Osteoblast (primary cell): ENCODE results near the gene SLC24A3. TPM values are rescaled to one million over a fixed set of nuclear protein-coding genes. Genes with fewer than 3 reads are reported as not detected.

Experiments
- DNase-seq: peaks from one replicate; pipeline ENCODE4 v3.0.0; 2011; ENCODE audit warnings: low spot score, mixed read lengths; ENCODE audit not compliant: insufficient read length; ENCODE audit errors: missing footprints
- H2AFZ ChIP-seq: 2 replicates; pipeline ENCODE4 v1.6.0; 2011; ENCODE audit warnings: mild to moderate bottlenecking, low read length
- H3K27ac ChIP-seq: 2 replicates; pipeline ENCODE4 v1.5.1; 2011; ENCODE audit warnings: mild to moderate bottlenecking, low read depth, low read length, moderate library complexity
- H3K27me3 ChIP-seq: 2 replicates; pipeline ENCODE4 v1.6.0; 2012; ENCODE audit warnings: mild to moderate bottlenecking, control low read depth, inconsistent platforms, low read length, moderate library complexity; ENCODE audit not compliant: insufficient read depth
- H3K36me3 ChIP-seq: 2 replicates; pipeline ENCODE4 v1.5.1; 2011; ENCODE audit warnings: mild to moderate bottlenecking, low read length, control low read depth, moderate library complexity; ENCODE audit not compliant: insufficient read depth
- H3K4me1 ChIP-seq: 2 replicates; pipeline ENCODE4 v1.5.1; 2011; ENCODE audit warnings: mild to moderate bottlenecking, low read length, control low read depth, moderate library complexity; ENCODE audit not compliant: insufficient read depth
- H3K4me2 ChIP-seq: 2 replicates; pipeline ENCODE4 v1.6.0; 2011; ENCODE audit warnings: mild to moderate bottlenecking, low read length; ENCODE audit not compliant: insufficient read depth
- H3K4me3 ChIP-seq: fragments of 200-600 bp; sonication (generic); 3 replicates; pipeline ENCODE4 v1.5.1; 2012; ENCODE audit warnings: mild to moderate bottlenecking, low read length, inconsistent platforms; ENCODE audit not compliant: insufficient read depth
- H3K79me2 ChIP-seq: 2 replicates; pipeline ENCODE4 v1.6.0; 2012; ENCODE audit warnings: mild to moderate bottlenecking, low read length, control low read depth, inconsistent platforms; ENCODE audit not compliant: insufficient read depth
- H3K9me3 ChIP-seq: 2 replicates; pipeline ENCODE4 v1.5.1; 2011; ENCODE audit warnings: low read depth, low read length, control low read depth
- H4K20me1 ChIP-seq: 2 replicates; pipeline ENCODE4 v1.6.0; 2012; ENCODE audit warnings: mild to moderate bottlenecking, low read length, control low read depth; ENCODE audit not compliant: insufficient read depth
- total RNA-seq: library from RNA; depleted of rRNA; stranded (reverse); fragments of >200 nt; gene quantifications from 2 replicates; pipeline ENCODE4 v1.2.3, GENCODE V29; 2012
- TF ChIP-seq, protein P1 (sequence below): IDR thresholded peaks from 2 replicates; pipeline ENCODE4 v1.5.1; 2011; ENCODE audit warnings: mild to moderate bottlenecking, low read depth, low read length, moderate library complexity; ENCODE audit errors: extremely low read depth

The SLC24A3 gene
- total RNA-seq, 1 donor: 1.1 TPM

DNA sequence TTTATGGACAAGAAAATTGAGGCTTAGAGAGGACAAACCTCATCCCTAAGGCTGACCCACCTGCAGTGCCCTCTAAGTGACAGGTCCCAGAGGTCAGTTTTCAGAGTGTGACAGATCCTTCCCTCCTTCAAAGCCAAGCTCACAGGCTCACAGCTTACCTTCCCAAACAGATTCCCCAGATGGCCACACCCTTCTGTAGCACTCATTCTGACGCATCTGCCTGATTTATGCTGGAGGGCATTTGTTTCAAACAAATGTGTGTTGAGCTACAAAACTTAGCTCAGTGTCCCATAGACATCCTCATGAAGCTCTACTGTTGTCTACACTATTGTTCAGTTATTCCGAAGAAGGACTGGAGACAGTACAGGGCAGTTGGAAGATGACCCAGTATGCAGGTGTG, 485.0 kb downstream of the SLC24A3 start:
- peaks cover 9% of the 10 kb centered on the region for H3K4me1 ChIP-seq
- H3K4me2 ChIP-seq: no peak overlapping the region
- no peaks in the 10 kb centered on the region for H3K79me2 ChIP-seq
- no peak overlapping the region for H3K27ac ChIP-seq
- TF ChIP-seq, protein P1, sequence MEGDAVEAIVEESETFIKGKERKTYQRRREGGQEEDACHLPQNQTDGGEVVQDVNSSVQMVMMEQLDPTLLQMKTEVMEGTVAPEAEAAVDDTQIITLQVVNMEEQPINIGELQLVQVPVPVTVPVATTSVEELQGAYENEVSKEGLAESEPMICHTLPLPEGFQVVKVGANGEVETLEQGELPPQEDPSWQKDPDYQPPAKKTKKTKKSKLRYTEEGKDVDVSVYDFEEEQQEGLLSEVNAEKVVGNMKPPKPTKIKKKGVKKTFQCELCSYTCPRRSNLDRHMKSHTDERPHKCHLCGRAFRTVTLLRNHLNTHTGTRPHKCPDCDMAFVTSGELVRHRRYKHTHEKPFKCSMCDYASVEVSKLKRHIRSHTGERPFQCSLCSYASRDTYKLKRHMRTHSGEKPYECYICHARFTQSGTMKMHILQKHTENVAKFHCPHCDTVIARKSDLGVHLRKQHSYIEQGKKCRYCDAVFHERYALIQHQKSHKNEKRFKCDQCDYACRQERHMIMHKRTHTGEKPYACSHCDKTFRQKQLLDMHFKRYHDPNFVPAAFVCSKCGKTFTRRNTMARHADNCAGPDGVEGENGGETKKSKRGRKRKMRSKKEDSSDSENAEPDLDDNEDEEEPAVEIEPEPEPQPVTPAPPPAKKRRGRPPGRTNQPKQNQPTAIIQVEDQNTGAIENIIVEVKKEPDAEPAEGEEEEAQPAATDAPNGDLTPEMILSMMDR: no peak
- H3K27me3 ChIP-seq: no peaks in the 10 kb centered on the region
- H2AFZ ChIP-seq: no peak overlapping the region
- no peak overlapping the region for H3K4me3 ChIP-seq
- no peaks in the 10 kb centered on the region for H3K9me3 ChIP-seq
- H4K20me1 ChIP-seq: no peaks in the 10 kb centered on the region
- H3K36me3 ChIP-seq: no peaks in the 10 kb centered on the region
- no peak for DNase-seq

DNA sequence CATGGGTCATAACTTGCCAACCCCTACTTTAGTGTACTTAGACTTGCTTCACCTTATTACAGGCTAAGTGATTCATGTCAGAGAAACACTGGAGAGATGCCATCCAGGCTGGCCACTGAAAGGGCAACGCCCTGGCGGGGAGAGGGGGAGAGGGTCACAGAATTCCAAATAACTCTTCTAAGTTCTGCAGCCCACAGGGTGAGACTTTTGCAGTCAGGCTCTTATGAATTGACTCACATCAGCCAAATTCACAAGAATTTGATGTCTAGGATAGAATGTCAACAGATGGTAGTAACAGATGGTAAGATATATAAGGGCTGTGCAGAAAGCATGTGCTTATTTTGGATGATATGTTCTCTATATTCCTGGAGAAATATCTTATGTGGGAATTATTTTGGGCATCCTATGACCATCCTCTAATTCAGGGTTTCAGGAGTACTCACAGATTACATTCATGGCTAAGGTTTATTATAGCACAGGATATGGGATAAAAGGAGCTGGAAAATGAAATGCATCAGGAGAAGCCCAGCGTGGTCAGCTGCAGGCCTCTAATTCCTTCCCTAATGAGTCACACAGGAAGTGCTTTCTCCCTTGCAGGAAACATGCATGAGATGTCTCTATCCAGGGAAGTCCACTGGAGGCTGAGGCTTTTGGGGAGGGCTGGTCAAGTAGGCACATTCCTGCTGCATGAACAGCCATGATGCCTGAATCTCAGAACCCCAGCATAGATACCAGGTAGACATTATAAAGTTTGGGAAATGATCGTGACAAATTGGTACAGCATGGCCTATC, 486.9 kb downstream of the SLC24A3 start:
- Histone ChIP-seq H4K20me1 (no peaks in the 10 kb centered on the region), H2AFZ (no peak overlapping the region), H3K27ac (no peak overlapping the region), H3K4me1 (peaks cover 3% of the 10 kb centered on the region), H3K9me3 (no peaks in the 10 kb centered on the region), H3K4me2 (no peak overlapping the region), H3K36me3 (no peaks in the 10 kb centered on the region), H3K79me2 (no peaks in the 10 kb centered on the region), H3K27me3 (peaks cover 4% of the 10 kb centered on the region), H3K4me3 (no peak overlapping the region)
- peak; percentile 83 for DNase-seq
- TF ChIP-seq, protein P1: no peak

DNA sequence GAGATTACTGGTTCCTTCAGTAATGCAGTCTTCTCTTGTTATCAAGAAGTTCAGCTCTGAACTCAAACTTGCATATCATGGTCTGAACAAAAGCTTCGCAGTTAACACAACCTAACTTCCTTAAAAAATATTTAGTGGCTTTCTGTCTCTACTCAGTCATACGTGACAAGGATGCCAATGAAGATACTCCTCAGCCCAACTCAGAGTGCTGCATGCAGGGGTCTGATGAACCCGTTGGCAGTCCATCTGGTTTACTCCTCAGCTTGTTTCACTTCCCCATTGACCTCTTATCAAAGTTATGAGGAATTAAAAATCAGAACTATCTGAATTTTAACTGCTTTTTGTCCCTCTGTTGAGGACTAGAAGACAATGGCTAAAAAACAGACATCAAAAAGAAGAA, 489.0 kb downstream of the SLC24A3 start:
- no peaks in the 10 kb centered on the region for H3K9me3 ChIP-seq

DNA sequence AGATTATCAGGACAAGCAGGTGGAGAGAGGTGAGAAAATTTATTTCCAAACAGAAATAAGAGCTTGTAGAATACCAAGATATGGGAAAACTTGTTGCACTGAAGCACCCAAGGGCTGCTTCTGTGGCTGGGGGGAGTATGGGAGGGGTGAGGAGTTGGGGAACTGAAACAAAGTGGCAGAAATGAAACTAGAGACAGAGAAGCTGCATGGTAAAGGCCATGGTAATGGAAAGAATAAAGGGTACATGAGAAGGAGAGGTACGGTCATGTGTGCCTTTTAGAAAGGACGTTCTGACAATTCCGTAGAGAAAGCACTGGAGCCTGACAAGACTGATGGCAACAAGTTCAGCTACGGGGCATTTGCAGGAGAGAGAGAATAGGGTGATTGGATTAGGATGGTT, 494.0 kb downstream of the SLC24A3 start:
- no peaks in the 10 kb centered on the region for H3K36me3 ChIP-seq
- TF ChIP-seq, protein P1: no peak
- H3K27ac ChIP-seq: no peak overlapping the region
- no peaks in the 10 kb centered on the region for H3K9me3 ChIP-seq
- no peak for DNase-seq
- no peak overlapping the region for H3K4me2 ChIP-seq
- H3K4me1 ChIP-seq: peaks cover 9% of the 10 kb centered on the region
- no peak overlapping the region for H2AFZ ChIP-seq
- no peaks in the 10 kb centered on the region for H3K79me2 ChIP-seq
- H3K27me3 ChIP-seq: peaks cover 28% of the 10 kb centered on the region
- H3K4me3 ChIP-seq: no peak overlapping the region
- no peaks in the 10 kb centered on the region for H4K20me1 ChIP-seq

More for the DNA sequence above, 489.0 kb downstream of the SLC24A3 start:
- no peak overlapping the region for H3K4me2 ChIP-seq
- H4K20me1 ChIP-seq: no peaks in the 10 kb centered on the region
- H3K79me2 ChIP-seq: no peaks in the 10 kb centered on the region
- no peak for DNase-seq
- no peaks in the 10 kb centered on the region for H3K36me3 ChIP-seq
- no peak overlapping the region for H3K27ac ChIP-seq
- no peak overlapping the region for H3K4me3 ChIP-seq
- no peak overlapping the region for H2AFZ ChIP-seq
- peaks cover 3% of the 10 kb centered on the region for H3K4me1 ChIP-seq
- peaks cover 15% of the 10 kb centered on the region for H3K27me3 ChIP-seq
- TF ChIP-seq, protein P1: no peak
